Brain pericyte (primary cell): ENCODE data around the gene SLC19A1.

Experiments used
- DNase-seq: peaks from one replicate; pipeline ENCODE4 v3.0.0-alpha.2; 2012; ENCODE audit warnings: low read depth, low spot score

The SLC19A1 gene

GRCh38 chr21:45468051-45468970 is 73.9 kb downstream of the SLC19A1 start:
- no peak for DNase-seq

- no peak for DNase-seq
Measured at GRCh38 chr21:45467221-45467779, 74.9 kb downstream of the SLC19A1 start.

- no peak for DNase-seq
Measured at GRCh38 chr21:45466330-45467220, 75.7 kb downstream of the SLC19A1 start.

GRCh38 chr21:45465611-45466329 is 76.5 kb downstream of the SLC19A1 start:
- DNase-seq: no peak

- DNase-seq: no peak
Measured at GRCh38 chr21:45465105-45465504, 77.1 kb downstream of the SLC19A1 start.

- DNase-seq: no peak
Measured at GRCh38 chr21:45464309-45464708, 77.9 kb downstream of the SLC19A1 start.

- no peak for DNase-seq
Measured at GRCh38 chr21:45463871-45464270, 78.4 kb downstream of the SLC19A1 start.

- no peak for DNase-seq
Measured at GRCh38 chr21:45461806-45462341, 80.4 kb downstream of the SLC19A1 start.

GRCh38 chr21:45461369-45461750 is 80.9 kb downstream of the SLC19A1 start:
- no peak for DNase-seq

GRCh38 chr21:45460611-45461368 is 81.5 kb downstream of the SLC19A1 start:
- no peak for DNase-seq

- no peak for DNase-seq
Measured at GRCh38 chr21:45460011-45460565, 82.2 kb downstream of the SLC19A1 start.

GRCh38 chr21:45459171-45460010 is 82.8 kb downstream of the SLC19A1 start:
- DNase-seq: no peak

- DNase-seq: no peak
Measured at GRCh38 chr21:45458281-45459170, 83.7 kb downstream of the SLC19A1 start.

- no peak for DNase-seq
Measured at GRCh38 chr21:45457832-45458172, 84.4 kb downstream of the SLC19A1 start.

- DNase-seq: no peak
Measured at GRCh38 chr21:45457161-45457831, 84.9 kb downstream of the SLC19A1 start.

GRCh38 chr21:45456584-45457160 is 85.6 kb downstream of the SLC19A1 start:
- DNase-seq: no peak
